HEK293T (cell line): ENCODE data around the gene CSNK1E.

Experiments
- ARNT ChIP-seq: fragments of 450-650 bp; IDR thresholded peaks from 2 replicates; pipeline ENCODE4 v1.6.1; 2017; ENCODE audit warnings: mild to moderate bottlenecking
- BHLHE40 ChIP-seq: fragments of 450-650 bp; IDR thresholded peaks from 2 replicates; pipeline ENCODE4 v1.6.1; 2016; ENCODE audit warnings: mild to moderate bottlenecking, moderate library complexity, borderline replicate concordance
- ELF4 ChIP-seq: fragments of 450-650 bp; IDR thresholded peaks from 2 replicates; pipeline ENCODE4 v1.6.1; 2017; ENCODE audit warnings: antibody characterized with exemption
- L3MBTL2 ChIP-seq: fragments of 450-650 bp; conservative IDR thresholded peaks from 2 replicates; pipeline ENCODE4 v1.6.1; 2016; ENCODE audit warnings: mild to moderate bottlenecking
- SP1 ChIP-seq: fragments of 450-650 bp; IDR thresholded peaks from 2 replicates; pipeline ENCODE4 v1.6.1; 2017

- TF ChIP-seq SP1 (no peak), ELF4 (no peak), ARNT (no peak), L3MBTL2 (no peak), BHLHE40 (no peak)
These were observed 18.8 kb downstream of the CSNK1E start for GRCh38 chr22:38298312-38299005.
